Measurements from ENCODE around the gene CREB3L1.

DNA sequence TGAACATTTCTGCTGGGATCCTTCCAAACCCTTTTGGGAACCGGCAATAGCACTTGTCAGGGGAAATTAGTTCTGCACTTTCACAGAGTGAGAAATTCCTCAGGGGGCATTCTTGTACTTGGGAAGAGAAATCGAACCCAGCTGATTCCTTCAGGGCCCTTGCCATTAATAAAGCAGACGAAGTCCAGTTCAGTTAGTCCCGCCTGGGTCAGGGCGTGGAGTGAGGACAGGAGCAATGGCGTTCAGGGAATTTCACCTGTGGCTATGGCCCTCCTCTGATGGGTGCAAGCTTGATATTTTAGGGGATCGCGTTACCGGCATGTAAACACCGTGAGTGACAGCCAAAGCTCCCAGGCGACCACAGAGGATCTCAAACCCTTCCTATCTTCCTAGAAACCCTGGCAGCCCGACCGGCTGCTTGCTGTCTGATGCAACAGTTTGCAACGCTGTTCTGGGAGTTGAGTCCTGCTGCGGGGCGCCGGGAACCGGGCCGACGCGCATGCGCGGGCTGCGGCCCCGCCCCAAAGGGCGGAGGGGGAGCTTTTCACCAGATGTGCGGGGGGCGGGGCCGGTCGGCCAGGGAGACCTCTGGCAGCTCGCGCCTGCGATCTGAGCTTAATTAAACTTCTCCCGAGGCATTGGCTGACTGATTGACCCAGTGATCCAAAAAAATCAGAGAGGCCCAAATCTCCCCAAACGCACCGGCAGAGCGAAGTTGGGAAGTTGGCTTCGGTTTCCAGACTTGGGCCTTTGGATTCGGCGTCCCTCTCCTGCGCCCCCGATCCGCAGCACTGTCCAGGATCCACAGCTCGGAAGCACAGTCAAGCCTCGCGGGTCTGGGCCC lies 34.3 kb upstream of the CREB3L1 start:
- TF ChIP-seq POLR2AphosphoS5 (IDR thresholded peaks at IDR 0.05; ENCODE audit: borderline replicate concordance, low read depth, low read length) = peak; percentile 91
- TF ChIP-seq FOXP2 (optimal IDR thresholded peaks at IDR 0.05; ENCODE audit: control extremely low read depth, extremely low read length, insufficient read depth) = no peak
- no peak for TF ChIP-seq EZH2 (IDR thresholded peaks at IDR 0.05)

Measured in SK-N-MC (cell line).